Activated CD8-positive, alpha-beta memory T cell treated with anti-CD3 and anti-CD28 coated beads, Interleukin-2, amount 50 U/mL, for 1 hour (primary cell): ENCODE measurements around the gene OLFM2.

Experiments
- DNase-seq: peaks from one replicate; pipeline ENCODE4 v3.0.0-alpha.2; 2020; ENCODE audit errors: extremely low read depth

The OLFM2 gene

GRCh38 chr19:9909251-9909650 lies 27.1 kb downstream of the OLFM2 start:
- no peak for DNase-seq

DNA sequence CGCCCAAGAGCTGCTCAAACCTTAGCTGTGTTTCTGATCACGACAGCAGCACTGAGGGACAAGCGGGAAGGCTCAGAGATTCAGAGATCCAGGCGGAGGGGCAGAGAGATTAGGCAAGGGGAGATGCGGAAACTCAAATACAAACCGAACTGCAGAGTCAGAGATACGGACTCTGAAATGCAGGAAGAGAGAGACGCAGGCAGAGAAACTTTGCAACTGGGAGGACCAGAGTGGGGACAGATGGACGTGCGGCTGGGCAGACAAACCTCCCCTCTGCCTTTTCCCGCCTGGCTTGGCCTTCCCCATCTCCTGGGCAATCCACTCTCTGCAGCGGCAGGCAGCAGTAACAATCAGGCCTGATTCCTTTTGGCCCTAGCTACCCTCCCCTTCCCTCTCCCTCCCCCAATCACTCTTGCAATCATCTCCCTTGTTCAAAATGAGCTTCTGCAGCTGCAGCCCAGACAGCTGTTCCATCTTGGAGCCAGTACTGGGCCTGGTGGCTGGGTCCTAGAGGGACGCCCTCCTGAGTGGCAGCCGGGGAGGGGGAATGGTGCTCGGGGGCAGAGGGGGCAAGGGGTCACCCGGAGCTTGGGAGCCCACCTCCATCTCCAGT lies 29.7 kb downstream of the OLFM2 start:
- no peak for DNase-seq

- no peak for DNase-seq
Measured at GRCh38 chr19:9903336-9903735, 33.0 kb downstream of the OLFM2 start.

- no peak for DNase-seq
Measured at GRCh38 chr19:9901642-9902041, 34.7 kb downstream of the OLFM2 start.

- DNase-seq = no peak
Measured at GRCh38 chr19:9901020-9901419, 35.3 kb downstream of the OLFM2 start.

- DNase-seq = no peak
Measured at GRCh38 chr19:9891609-9892373, 44.5 kb downstream of the OLFM2 start.

- DNase-seq = no peak
Measured at GRCh38 chr19:9885077-9885552, 51.2 kb downstream of the OLFM2 start.

GRCh38 chr19:9883764-9884163 lies 52.6 kb downstream of the OLFM2 start:
- no peak for DNase-seq

- no peak for DNase-seq
Measured at GRCh38 chr19:9883231-9883758, 53.0 kb downstream of the OLFM2 start.

GRCh38 chr19:9881720-9882119 lies 54.6 kb downstream of the OLFM2 start:
- no peak for DNase-seq

DNA sequence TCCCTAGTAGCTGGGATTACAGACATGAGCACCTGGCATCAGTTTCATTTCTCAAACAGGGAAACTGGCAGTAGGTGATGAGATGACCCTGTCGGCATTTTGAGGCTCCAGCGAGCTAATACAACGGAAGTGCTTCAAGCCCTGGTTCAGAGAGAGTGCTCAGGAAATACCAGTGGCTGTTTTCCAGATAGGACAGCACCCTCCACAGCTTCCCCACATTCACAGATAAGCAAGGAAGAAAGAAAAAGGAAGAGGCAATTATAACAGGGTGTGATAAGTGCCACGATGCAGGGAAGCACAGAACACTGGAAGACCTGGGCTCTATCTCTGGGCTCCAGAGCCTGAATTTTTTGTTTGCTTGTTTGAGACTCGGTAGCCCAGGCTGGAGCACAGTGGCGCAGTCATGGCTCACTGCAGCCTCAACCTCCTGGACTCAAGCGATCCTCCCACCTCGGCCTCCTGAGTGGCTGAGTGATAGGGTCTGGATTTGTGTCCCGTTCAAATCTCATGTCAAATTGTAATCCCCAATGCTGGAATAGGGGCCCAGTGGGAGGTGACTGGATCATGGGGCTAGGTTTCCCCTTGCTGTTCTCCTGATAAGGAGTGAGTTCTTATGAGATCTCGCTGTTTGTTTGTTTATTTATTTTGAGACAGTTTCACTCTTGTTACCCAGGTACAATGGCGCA lies 57.7 kb downstream of the OLFM2 start:
- DNase-seq = no peak

DNA sequence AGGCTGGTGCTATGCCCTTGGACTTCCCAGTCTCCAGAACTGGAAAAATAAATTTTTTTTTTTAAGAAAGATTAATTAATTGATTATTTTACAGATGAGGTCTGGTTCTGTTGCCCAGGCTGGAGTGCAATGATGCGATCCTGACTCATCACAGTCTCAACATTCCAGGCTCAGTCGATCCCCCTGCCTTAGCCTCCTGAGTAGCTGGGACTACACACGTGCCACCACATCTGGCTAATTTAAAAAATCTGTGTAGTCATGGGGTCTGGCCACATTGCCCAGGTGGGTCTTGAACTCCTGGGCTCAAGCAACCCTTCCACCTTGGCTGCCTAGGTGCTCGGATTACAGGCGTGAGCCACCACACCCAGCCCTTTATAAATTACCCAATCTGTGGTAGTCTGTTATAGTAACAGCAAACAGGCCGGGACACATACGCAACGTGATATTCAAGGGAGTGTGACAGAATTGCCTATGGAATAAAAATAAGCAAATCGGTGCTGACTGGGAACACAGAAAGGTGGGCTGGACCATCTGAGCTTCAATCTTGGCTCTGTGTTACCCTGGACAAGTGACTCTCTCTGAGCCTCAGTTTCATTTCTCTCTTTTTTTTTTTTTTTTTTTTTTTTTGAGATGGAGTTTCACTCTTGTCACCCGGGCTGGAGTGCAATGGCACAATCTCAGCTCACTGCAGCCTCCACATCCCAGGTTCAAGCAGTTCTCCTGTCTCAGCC lies 58.4 kb downstream of the OLFM2 start:
- no peak for DNase-seq

DNA sequence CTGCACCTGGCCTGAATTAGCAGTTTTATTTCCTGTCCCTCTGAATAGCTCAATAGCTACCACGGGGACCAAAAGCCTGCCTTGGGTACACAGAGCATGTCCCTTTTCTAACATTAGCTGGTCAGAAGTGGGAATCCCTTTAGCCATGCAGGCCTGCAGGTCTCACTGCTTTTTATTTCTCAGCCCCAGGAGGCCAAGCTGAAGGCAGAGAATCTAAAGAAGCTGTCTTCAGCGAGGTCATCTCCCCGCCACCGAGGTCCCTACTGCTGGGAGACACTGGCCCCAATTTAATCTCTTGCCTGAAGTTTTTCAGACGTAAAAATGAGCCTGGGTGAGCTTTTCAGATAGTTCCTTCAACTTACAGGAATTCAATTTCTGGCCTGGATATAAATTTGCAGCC lies 60.5 kb downstream of the OLFM2 start:
- DNase-seq = no peak

DNA sequence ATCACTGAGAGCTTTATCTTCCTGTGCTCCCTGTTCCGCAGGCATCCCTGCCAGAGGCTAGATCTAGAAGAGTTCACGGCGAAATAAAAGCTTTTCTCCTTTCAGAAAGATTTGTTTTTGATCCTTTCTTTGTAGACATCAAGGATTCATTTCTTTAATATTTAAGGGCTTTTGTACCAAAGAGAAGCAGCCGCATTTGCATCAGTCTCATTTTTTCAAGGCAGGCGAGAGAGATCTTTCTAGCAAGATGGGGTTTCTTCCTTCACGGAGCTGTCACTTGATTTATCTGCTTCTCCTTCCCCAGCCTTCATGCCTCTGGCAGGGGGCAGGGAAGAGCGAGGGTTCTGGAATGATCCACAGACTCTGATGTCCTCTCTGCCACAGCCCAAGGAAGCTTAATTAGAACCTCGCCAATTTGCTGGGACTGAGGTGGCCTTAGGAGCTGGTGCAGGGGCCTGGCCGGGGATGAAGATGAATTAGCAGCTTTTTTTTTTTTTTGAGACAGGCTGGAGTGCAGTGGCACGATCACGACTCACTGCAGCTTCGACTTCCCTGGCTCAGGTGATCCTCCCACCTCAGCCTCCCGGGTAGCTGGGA lies 61.2 kb downstream of the OLFM2 start:
- DNase-seq = no peak

DNA sequence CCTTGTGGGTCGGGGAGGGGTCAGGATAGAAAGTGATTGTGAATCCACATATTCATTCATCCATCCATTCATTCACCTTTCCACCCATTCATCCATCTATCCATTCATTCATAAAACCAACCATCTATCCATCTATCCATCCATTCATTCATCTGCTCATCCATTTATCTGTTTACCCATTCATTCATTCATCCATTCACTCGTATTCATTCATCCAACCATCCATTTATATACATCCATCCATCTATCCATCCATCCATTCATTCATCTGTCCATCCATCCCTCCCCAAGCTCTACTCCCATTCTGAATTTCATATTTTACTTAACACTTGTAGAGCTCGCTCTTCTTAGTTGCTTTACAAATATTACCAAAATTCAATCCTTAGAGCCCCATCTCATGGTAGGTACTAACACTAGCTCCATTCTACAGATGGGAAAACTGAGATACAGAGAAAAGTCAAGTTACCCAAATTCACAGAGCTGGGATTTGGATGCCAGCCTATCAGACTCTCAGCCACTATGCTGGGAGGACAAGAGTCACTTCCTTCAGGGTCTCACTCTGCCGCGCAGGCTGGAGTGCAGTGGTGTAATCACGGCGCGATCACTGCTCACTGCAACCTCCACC lies 63.6 kb downstream of the OLFM2 start:
- no peak for DNase-seq

DNA sequence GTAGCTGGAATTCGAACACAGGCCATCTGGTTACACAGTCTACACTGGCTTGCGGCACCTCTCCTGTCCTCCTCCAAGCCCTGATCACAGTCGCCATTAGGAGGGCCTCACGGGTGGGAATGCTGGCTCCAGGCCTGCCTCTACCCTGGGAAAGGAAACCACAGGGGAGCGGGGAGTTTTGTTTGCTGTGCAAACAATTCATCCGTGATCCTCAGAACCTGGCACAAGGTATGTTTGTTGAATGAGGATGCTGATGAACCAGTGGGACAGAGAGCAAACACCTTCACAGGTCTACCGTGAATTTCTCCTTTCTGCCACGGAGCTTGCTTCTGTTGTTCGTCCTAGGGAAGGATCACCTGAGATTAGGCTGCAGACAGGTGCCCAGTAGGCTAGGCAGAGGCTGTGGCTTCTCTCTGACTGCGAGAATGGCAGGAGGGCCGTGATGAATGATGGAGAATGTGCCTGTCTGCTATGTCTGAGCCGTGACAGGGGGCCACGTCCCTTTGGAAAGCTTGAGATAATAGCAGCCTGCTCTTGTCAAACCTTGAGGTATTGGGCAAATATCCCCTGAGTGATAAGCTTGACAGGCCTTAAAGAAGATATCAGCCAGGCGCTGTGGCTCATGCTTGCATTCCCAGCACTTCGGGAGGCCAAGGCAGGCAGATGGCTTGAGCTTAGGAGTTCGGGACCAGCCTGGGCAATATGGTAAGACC lies 64.5 kb downstream of the OLFM2 start:
- no peak for DNase-seq

- no peak for DNase-seq
Measured at GRCh38 chr19:9868983-9869617, 67.2 kb downstream of the OLFM2 start.

- no peak for DNase-seq
Measured at GRCh38 chr19:9865732-9866501, 70.4 kb downstream of the OLFM2 start.

DNA sequence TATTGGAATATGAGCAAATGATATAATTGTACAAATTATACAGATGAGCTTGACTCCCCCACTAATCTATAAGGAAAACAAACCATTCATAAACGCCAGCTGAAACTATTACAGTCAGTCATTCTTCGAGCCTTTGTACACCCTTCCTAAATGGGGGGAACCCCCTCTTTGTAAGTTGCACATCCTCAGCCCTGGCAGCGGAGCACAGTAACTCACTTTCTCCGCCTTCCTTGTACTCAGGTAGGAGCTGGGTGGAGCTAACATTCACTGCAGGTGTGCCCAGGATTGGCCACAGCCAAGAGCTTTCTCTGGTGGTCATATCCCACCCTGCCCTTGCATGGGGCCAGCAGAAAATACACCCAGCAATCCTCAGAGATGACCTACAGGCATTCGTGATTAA lies 72.6 kb downstream of the OLFM2 start:
- DNase-seq = no peak
